Trophoblast cell (in vitro differentiated cells and primary cell): Measurements from ENCODE around the gene SERINC5.
A peak's percentile ranks its signal among the peaks of the same experiment; 100 is the strongest.

ENCODE experiments used
- DNase-seq, 2 donors: peaks; one replicate each; pipeline ENCODE4 v3.0.0-alpha.2; 2016
- H2AFZ ChIP-seq: 2 replicates; pipeline ENCODE4 v1.6.1; 2013; ENCODE audit warnings: low read length, moderate library complexity, mild to moderate bottlenecking; ENCODE audit not compliant: insufficient read depth, poor library complexity
- H2AK5ac ChIP-seq: 2 replicates; pipeline ENCODE4 v1.6.1; 2013; ENCODE audit warnings: mild to moderate bottlenecking, low read length
- H2BK120ac ChIP-seq: 2 replicates; pipeline ENCODE4 v1.6.1; 2013; ENCODE audit warnings: low read length, mild to moderate bottlenecking, moderate library complexity; ENCODE audit not compliant: insufficient read depth, poor library complexity
- H2BK12ac ChIP-seq: 2 replicates; pipeline ENCODE4 v1.6.1; 2013; ENCODE audit warnings: mild to moderate bottlenecking, low read length, moderate library complexity
- H2BK5ac ChIP-seq: 2 replicates; pipeline ENCODE4 v1.6.1; 2013; ENCODE audit warnings: low read length, low read depth, moderate library complexity, mild to moderate bottlenecking; ENCODE audit not compliant: poor library complexity
- H3K14ac ChIP-seq: 2 replicates; pipeline ENCODE4 v1.6.1; 2013; ENCODE audit warnings: mild to moderate bottlenecking, low read length
- H3K18ac ChIP-seq: 2 replicates; pipeline ENCODE4 v1.6.1; 2013; ENCODE audit warnings: mild to moderate bottlenecking, low read length
- H3K23ac ChIP-seq: 2 replicates; pipeline ENCODE4 v1.6.1; 2013; ENCODE audit warnings: low read length
- H3K27ac ChIP-seq: 2 replicates; pipeline ENCODE4 v1.5.1; 2013; ENCODE audit warnings: low read depth, mild to moderate bottlenecking, inconsistent platforms, low read length, moderate library complexity
- H3K27me3 ChIP-seq: 2 replicates; pipeline ENCODE4 v1.6.1; 2013; ENCODE audit warnings: inconsistent platforms, mild to moderate bottlenecking, low read length, moderate library complexity; ENCODE audit not compliant: insufficient read depth
- H3K36me3 ChIP-seq, 2 experiments: 1 replicate in 1 of 2; 2 replicates in 1 of 2; pipeline ENCODE4 v1.6.1; 2013; ENCODE audit warnings: low read length in 2 of 2, mild to moderate bottlenecking in 2 of 2, moderate library complexity in 1 of 2; ENCODE audit not compliant: insufficient read depth in 2 of 2, control insufficient read depth in 1 of 2
- H3K4ac ChIP-seq: 2 replicates; pipeline ENCODE4 v1.6.1; 2013; ENCODE audit warnings: low read depth, mild to moderate bottlenecking, low read length, moderate library complexity
- H3K4me1 ChIP-seq, 2 experiments: 1 replicate in 1 of 2; 2 replicates in 1 of 2; pipeline ENCODE4 v1.6.1; 2013; ENCODE audit warnings: low read length in 2 of 2, mild to moderate bottlenecking in 2 of 2, moderate library complexity in 1 of 2; ENCODE audit not compliant: insufficient read depth in 2 of 2, control insufficient read depth in 1 of 2
- H3K4me2 ChIP-seq: 2 replicates; pipeline ENCODE4 v1.6.1; 2013; ENCODE audit warnings: inconsistent platforms, mild to moderate bottlenecking, low read length, moderate library complexity
- H3K4me3 ChIP-seq: 2 replicates; pipeline ENCODE4 v1.5.1; 2013; ENCODE audit warnings: mild to moderate bottlenecking, low read depth, low read length, inconsistent platforms
- H3K79me1 ChIP-seq: one replicate; pipeline ENCODE4 v1.6.1; 2013; ENCODE audit warnings: low read length
- H3K79me2 ChIP-seq: 2 replicates; pipeline ENCODE4 v1.6.1; 2013; ENCODE audit warnings: low read length, mild to moderate bottlenecking; ENCODE audit not compliant: control insufficient read depth, insufficient read depth, poor library complexity
- H3K9ac ChIP-seq: 2 replicates; pipeline ENCODE4 v1.6.1; 2013; ENCODE audit warnings: mild to moderate bottlenecking, low read length
- H3K9me3 ChIP-seq: 2 replicates; pipeline ENCODE4 v1.6.1; 2013; ENCODE audit warnings: low read depth, mild to moderate bottlenecking, control low read depth, inconsistent platforms, low read length; ENCODE audit not compliant: insufficient read depth
- H4K12ac ChIP-seq: 2 replicates; pipeline ENCODE4 v1.6.1; 2013; ENCODE audit warnings: low read depth, mild to moderate bottlenecking, low read length, moderate library complexity
- H4K8ac ChIP-seq: 2 replicates; pipeline ENCODE4 v1.6.1; 2013; ENCODE audit warnings: low read depth, mild to moderate bottlenecking, low read length, moderate library complexity
- H4K91ac ChIP-seq: one replicate; pipeline ENCODE4 v1.6.1; 2013; ENCODE audit warnings: low read depth, mild to moderate bottlenecking, low read length, moderate library complexity
- WGBS: extraction: QIAGEN DNeasy Blood & Tissue Kit; methylation state at CpG from one replicate; pipeline ENCODE4 v1.1.7; 2013; ENCODE audit warnings: missing lambda C conversion rate; ENCODE audit not compliant: insufficient read length, insufficient coverage; ENCODE audit errors: extremely low coverage; 5-methylcytosine and 5-hydroxymethylcytosine counted together

The SERINC5 gene

DNA sequence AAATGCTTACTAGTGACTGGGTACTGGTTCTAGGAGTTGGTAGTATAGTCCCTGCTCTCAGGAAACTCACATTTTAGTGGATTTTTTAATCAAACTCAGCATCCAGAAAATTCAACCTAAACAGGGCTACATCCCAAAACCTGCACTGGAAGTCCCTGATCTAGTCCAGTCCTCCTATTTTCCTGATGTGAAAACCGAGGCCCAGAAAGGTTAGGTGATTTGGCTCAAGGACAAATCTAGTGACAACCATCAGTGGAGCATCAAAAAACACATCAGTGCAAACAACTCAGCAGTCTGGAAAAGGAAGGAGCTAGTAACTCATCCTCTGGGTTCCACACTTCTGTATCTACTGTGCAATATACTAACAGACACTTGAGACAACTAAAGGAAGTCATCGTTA, 38.2 kb downstream of the SERINC5 start:
- no peak overlapping the region for H4K12ac ChIP-seq
- H3K9ac ChIP-seq = no peak overlapping the region
- peaks cover 9 to 12% of the 10 kb centered on the region in 2 experiments for H3K36me3 ChIP-seq
- H3K18ac ChIP-seq = no peak overlapping the region
- H3K4ac ChIP-seq = peak overlapping the region; percentile 24
- peaks cover 16% of the 10 kb centered on the region for H3K79me2 ChIP-seq
- no peak overlapping the region for H2BK120ac ChIP-seq
- H4K8ac ChIP-seq = no peak overlapping the region
- H2AFZ ChIP-seq = no peak overlapping the region
- no peak overlapping the region for H3K27ac ChIP-seq
- no peak overlapping the region for H3K4me3 ChIP-seq
- no peaks in the 10 kb centered on the region for H3K9me3 ChIP-seq
- no peak overlapping the region for H3K4me2 ChIP-seq
- no peaks in the 10 kb centered on the region for H3K27me3 ChIP-seq
- H2BK12ac ChIP-seq = no peak overlapping the region
- no peak overlapping the region for H4K91ac ChIP-seq
- H3K4me1 ChIP-seq = peaks cover 8 to 21% of the 10 kb centered on the region in 2 experiments
- WGBS = no CpG with 5 or more reads among the region's 2 CpGs
- no peak overlapping the region for H3K23ac ChIP-seq
- no peak overlapping the region for H2AK5ac ChIP-seq
- no peak for DNase-seq
- no peak overlapping the region for H3K14ac ChIP-seq
- H3K79me1 ChIP-seq = no peaks in the 10 kb centered on the region
- H2BK5ac ChIP-seq = no peak overlapping the region

DNA sequence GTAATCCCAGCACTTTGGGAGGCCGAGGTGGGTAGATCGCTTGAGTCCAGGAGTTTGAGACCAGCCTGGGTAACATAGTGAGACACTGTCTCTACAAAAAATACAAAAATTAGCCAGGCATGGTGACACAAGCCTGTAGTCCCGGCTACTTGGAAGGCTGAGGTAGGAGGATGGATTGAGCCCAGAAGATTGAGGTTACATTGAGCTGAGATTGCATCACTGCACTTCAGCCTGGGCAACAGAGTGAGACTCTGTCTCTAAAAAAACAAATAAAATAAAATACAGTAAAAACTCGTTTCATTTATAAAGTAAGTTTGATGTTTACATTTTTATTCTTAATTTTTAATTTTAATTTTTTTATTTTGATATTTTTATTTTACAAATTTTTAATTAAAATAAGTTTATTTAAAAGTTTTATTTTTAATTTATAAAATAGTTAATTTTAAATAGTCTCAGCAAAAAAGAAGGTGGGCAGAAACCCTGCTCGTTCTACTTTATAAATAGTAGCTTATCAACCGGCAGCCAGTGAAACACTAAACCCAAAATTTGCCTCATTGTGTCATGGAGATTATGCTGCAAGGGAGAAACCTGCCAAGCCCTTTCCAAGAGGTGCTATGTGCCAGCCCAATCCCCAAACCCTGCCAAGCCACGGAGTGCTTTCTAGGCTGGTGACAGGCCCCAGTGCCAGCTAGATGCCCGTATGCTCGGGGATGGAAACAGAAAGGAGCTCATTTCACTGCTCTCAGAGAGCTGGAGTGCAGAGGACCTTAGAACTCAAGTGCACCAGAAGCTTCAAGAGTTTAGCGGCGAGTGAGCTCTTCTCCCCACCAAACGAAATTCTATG, 38.9 kb downstream of the SERINC5 start:
- Histone ChIP-seq H4K12ac (no peak overlapping the region), H3K14ac (no peak overlapping the region), H2BK12ac (no peak overlapping the region), H2AFZ (no peak overlapping the region), H3K79me2 (peaks cover 16% of the 10 kb centered on the region), H3K4me2 (no peak overlapping the region), H2AK5ac (no peak overlapping the region), H4K8ac (no peak overlapping the region), H3K79me1 (no peaks in the 10 kb centered on the region), H3K4me1 (peaks cover 8 to 21% of the 10 kb centered on the region in 2 experiments), H2BK5ac (no peak overlapping the region), H3K9me3 (no peaks in the 10 kb centered on the region), H3K27ac (no peak overlapping the region), H3K4ac (no peak overlapping the region), H3K23ac (no peak overlapping the region), H3K4me3 (no peak overlapping the region), H3K18ac (no peak overlapping the region), H4K91ac (no peak overlapping the region), H2BK120ac (no peak overlapping the region), H3K27me3 (no peaks in the 10 kb centered on the region), H3K9ac (no peak overlapping the region), H3K36me3 (peaks cover 9 to 12% of the 10 kb centered on the region in 2 experiments)
- no CpG with 5 or more reads among the region's 12 CpGs for WGBS
- DNase-seq = no peak

DNA sequence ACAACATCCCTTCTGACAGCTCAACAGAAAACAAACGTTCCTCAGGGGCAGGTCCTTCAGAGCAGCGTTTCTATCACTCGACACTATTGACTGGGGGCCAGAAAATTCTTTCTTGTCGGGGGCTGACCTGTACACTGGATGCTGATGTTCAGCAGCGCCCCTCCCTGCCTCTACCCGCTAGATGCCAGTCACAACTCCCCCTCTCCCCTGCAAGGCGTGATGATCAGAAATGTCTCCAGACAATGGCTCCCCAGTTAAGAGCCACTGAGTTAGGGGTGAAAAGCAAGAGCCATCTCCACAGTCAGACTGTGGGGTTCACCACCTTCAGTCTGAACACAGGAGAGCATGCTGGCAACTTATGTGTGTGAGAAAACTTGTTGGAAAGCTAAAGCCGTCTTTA, 39.8 kb downstream of the SERINC5 start:
- Histone ChIP-seq H2BK12ac (no peak overlapping the region), H3K14ac (no peak overlapping the region), H3K18ac (peak overlapping the region; percentile 56), H2AK5ac (no peak overlapping the region), H3K23ac (no peak overlapping the region), H3K27ac (no peak overlapping the region), H3K4me1 (peaks cover 8 to 20% of the 10 kb centered on the region in 2 experiments), H4K91ac (no peak overlapping the region), H4K12ac (no peak overlapping the region), H3K79me2 (peaks cover 16% of the 10 kb centered on the region), H3K9me3 (no peaks in the 10 kb centered on the region), H3K27me3 (no peaks in the 10 kb centered on the region), H3K4me2 (no peak overlapping the region), H3K4me3 (no peak overlapping the region), H3K4ac (peak overlapping the region; percentile 57), H3K9ac (no peak overlapping the region), H4K8ac (no peak overlapping the region), H2AFZ (peak overlapping the region; percentile 25), H3K36me3 (peaks cover 9 to 12% of the 10 kb centered on the region in 2 experiments), H2BK5ac (no peak overlapping the region), H2BK120ac (no peak overlapping the region), H3K79me1 (no peaks in the 10 kb centered on the region)
- no peak for DNase-seq
- no CpG with 5 or more reads among the region's 8 CpGs for WGBS

DNA sequence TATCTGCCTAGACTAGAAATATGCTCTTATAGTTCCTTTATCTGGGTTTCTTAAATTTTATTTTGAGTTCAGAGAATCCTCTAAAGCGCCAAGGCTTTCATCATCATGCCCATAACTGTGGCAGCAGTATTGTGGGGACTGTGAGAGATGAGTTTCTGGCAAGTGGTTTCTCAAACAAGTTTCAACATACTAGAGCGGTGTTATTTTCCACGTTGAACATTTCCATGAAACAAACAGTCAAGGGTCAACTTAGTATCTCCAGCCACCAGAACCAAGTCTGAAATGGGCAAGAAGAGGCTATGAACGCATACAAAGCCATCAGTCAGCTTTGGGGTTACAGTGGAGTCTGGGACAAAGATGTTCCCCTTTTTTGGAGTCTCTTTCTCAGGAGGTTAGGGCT, 40.3 kb downstream of the SERINC5 start:
- H3K79me1 ChIP-seq = no peaks in the 10 kb centered on the region
- no peak overlapping the region for H4K8ac ChIP-seq
- no peaks in the 10 kb centered on the region for H3K27me3 ChIP-seq
- no peak overlapping the region for H2BK12ac ChIP-seq
- no peak overlapping the region for H2BK120ac ChIP-seq
- peaks cover 8 to 11% of the 10 kb centered on the region in 2 experiments for H3K36me3 ChIP-seq
- H3K14ac ChIP-seq = no peak overlapping the region
- H3K4me3 ChIP-seq = no peak overlapping the region
- no peak for DNase-seq
- no peak overlapping the region for H3K27ac ChIP-seq
- no peak overlapping the region for H4K12ac ChIP-seq
- no peaks in the 10 kb centered on the region for H3K9me3 ChIP-seq
- H4K91ac ChIP-seq = no peak overlapping the region
- H3K4me1 ChIP-seq = peaks cover 4 to 18% of the 10 kb centered on the region in 2 experiments
- no peak overlapping the region for H2AFZ ChIP-seq
- no peak overlapping the region for H3K18ac ChIP-seq
- no peak overlapping the region for H3K4me2 ChIP-seq
- H2BK5ac ChIP-seq = no peak overlapping the region
- peak overlapping the region; percentile 62 for H3K4ac ChIP-seq
- H3K9ac ChIP-seq = no peak overlapping the region
- no peak overlapping the region for H2AK5ac ChIP-seq
- H3K23ac ChIP-seq = no peak overlapping the region
- H3K79me2 ChIP-seq = peaks cover 13% of the 10 kb centered on the region
- WGBS = no CpG with 5 or more reads among the region's 4 CpGs
